Measurements from ENCODE around the gene UBAC1.

The UBAC1 gene

DNA sequence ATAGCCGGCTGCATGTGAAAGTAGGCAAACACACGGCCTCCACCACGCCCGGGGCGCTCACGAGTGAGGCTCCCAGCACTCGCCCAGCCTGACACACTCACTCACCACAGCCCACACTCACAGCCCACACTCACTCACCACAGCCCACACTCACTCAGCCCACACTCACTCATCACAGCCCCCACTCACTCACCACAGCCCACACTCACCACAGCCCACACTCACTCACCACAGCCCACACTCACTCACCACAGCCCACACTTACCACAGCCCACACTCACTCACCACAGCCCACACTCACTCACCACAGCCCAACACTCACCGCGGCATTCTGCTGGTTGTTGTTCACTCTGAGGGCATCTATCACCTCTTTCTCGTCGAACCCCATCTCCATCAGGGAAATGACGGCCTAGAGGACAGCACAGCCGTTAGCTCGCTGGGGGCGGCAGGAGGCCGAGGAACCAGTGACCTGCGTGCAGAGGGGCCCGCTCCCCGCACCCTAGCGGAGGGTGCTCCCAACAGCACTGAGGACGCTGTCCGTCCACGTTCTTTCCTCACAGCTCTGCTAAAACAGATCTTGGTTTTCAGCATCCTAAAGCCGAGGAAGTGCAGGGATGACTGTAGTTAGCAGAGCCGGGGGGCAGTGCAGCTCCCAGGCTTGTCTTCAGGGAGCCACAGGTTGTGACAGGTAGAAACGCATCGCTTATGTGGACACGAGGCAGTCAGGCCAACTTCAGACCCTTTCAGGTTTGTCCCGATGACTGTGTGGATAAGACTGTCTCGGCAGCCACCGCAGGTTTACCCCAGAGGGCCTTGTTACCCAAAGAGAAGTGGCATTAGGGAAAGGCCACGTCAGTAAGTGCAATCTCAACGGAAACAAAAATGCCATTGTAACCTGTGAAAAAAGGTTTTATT is 21.6 kb downstream of the UBAC1 start:
- DNase-seq, result no peak

DNA sequence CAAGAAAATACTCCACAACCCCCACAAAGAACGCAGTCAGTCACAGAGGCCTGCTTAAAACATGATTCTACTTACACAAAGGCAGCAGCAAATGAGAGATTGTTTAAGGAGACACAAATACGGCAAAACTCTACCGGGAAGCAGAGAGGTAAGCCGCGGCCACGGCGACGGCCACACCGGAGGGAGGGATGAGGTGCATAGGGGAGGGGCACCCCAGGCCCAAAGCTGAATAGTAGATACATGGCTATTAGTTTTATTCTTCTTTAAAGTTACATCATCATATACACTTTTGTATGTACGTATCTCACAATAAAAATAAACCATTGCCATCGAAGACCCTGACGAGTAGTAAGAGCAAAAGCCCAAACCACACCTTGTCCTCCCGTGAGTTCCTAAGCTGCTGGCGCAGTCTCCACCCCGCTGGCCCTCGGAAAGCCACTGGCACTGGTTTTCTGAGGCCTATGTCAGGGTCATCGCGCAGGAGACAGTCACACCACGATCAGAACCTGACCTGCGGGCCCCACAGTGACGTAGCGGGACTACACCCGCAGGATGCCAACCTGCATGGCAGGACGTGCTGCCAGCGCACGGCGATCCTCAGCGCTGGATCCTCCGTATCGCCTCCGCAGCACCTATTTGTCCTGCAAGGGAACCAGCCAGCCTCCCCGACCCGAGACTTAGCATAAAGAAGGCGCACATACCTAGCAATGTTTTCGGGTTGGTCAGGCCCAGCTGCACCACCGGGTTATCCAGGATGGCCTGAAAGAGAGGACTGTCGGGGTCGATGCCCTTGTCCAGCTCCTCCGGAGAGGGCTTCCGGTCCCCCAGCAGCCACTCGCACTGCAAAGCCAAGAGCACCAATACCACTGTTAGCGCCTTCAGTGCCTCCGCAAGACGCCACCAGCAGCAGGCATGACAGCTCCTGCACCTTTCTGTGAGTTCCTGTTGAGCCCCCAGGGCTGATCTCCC is 23.4 kb downstream of the UBAC1 start:
- DNase-seq, result no peak

DNA sequence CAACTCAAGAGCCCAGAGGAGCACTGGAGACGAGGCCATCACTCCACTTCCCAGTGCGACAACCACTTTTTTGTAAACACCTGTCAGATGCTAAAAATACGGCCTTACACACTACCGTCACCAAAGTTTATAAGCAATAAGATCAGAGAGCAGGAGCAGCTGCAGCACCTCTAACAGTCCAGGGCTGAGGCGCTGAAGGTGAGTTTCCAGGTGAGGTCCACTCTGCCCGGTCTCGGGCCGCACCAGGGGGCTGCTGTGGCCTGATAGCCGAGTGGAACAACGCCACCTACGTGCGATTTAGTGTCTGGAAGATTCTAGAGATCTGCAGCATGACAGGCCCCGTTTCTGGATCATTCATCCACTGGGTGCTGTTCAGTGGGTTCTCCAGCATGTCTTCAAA is 28.1 kb downstream of the UBAC1 start:
- no peak for DNase-seq

DNA sequence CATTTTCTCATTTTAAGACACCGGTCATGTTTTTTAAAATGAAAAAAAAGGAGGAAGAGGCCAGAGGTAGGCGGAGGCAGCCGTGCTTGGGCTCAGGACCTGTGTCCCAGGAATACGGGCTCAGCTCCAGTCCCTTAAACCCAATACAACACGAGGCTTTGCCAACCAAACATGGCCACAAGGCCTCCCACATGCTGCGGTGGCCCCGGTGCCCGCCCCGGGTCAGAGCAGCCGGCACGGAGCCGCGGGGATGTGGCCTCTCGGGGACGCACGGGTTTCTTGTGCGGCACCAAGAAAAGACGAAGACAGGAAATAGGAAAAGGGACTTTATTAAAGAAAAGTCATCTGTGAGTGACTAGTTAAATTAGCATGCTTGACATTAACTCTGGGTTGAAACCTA is 28.5 kb downstream of the UBAC1 start:
- DNase-seq, result no peak

DNA sequence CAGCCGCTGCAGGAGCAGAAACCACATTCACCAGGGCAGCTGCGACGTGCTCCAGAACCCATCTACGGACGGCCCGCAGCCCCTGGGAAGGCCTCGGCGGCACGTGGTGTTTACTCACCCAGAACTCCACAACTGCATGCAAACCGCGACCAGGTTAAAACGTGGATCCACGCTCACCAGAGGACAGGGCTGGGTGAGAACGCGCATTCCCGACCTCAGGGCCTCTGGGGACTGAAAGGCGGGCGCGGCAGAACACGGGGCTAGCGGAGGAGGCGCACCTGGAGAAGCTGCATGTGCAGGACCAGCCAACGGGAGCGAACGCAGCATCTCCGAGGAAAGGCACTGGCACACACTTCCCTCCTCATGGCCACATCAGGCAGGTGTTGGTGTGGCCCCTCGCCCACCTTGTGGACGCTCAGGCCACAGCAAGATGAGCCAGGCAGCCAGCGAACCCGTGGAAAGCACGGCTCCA is 29.8 kb downstream of the UBAC1 start:
- no peak for DNase-seq

GRCh38 chr9:135930446-135931345 is 30.5 kb downstream of the UBAC1 start:
- no peak for DNase-seq

- no peak for DNase-seq
Observed at GRCh38 chr9:135929656-135930445, 31.3 kb downstream of the UBAC1 start.

- no peak for DNase-seq
Observed at GRCh38 chr9:135928731-135929655, 32.2 kb downstream of the UBAC1 start.

- DNase-seq, result no peak
Observed at GRCh38 chr9:135928074-135928730, 33.0 kb downstream of the UBAC1 start.

GRCh38 chr9:135927195-135928013 is 33.8 kb downstream of the UBAC1 start:
- DNase-seq, result no peak

GRCh38 chr9:135926402-135927194 is 34.6 kb downstream of the UBAC1 start:
- no peak for DNase-seq

DNA sequence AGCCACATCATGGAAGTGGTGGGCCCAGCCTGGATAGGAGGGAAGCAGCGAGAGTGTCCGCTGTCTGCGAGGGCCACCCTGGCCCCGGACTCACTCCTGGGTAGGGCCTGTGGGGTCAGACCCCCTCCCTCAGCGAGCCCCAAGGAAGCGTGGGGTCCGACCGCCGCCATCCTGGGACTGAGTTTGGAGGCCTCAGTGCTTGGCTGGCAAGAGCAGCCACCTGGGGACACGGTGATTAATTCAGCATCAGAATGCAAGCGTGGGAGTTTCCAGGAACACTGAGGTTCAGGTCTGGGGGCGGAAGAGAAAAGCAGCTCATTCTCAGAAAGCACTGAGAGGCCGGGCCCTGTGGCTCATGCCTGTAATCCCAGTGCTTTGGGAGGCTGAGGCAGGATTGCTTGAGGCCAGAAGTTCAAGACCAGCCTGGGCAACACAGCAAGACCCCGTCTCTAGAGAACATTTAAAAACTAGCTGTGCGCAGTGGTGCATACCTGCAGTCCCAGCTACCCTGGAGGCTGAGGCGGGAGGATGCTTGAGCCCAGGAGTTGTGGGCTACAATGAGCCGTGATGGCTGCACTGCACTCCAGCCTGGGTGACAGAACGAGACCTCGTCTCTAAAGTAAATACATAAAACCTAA is 35.6 kb downstream of the UBAC1 start:
- DNase-seq, result no peak

DNA sequence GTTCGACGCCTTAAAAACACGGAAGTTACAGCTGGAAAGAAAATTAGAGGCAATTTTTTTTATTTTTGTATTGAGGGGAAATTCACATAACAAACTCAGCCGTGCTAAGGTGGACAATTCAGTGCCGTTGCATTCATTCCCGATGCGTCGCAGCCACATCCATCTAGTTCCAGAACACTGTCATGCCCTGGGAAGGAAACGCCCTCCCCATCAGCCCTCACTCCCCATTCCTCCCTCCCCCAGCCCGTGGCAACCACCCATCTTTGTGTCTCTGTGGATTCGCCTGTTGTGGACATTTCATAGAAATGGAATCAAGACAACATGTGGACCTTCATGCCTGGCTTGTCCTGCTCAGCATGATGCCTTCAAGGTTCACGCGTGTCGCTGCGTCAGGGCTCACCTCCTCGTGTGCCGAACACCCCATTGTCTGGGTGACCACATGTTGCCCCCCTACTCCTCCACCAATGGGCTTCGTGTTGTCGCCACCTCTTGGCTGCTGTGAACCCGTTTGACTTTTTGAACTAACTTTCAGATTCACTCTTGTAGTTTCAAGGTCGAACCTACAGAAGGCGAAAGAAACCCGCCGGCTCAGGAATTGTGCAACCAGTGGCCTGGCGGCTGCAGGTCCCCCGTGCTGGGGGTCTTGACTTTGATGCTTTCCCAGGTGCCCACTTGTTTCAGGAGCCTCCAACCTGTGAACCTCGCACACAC is 36.4 kb downstream of the UBAC1 start:
- no peak for DNase-seq

GRCh38 chr9:135923508-135923907 is 37.7 kb downstream of the UBAC1 start:
- DNase-seq, result no peak

GRCh38 chr9:135921749-135922310 is 39.3 kb downstream of the UBAC1 start:
- no peak for DNase-seq

DNA sequence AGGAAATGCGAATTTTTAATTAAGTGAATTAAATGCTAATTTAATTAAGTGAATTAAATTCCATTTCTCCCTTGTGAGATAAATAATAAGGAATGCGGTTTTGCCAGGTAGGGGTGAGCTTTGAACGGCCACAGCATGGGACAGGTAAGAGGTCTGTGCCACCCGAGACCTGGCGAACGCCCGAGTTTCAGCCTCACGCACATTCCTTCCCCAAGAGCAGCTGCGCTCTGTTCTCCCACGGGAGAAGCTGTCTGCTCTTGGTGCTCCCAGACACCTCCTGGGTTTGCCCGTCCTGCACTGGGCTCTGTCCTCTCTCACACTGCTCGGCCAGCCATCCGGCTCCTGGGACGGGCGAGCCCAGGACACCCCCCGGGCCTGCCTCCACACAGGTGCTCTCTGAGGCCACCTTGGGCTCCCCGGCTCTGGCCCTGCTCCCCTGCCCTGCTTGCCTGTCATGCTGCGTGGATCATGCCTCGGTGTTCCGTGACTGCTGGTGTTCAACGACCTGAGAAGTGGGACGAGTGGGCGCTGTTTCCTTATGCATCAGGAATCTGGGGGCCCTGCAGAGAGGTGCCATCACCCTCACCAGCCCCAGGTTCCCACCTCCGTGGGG is 40.1 kb downstream of the UBAC1 start:
- no peak for DNase-seq

All from NCI-H510A treated with DMSO at 0.1 percent for 48 hours (cell line).